ENCODE results near the gene PSEN1.

DNA sequence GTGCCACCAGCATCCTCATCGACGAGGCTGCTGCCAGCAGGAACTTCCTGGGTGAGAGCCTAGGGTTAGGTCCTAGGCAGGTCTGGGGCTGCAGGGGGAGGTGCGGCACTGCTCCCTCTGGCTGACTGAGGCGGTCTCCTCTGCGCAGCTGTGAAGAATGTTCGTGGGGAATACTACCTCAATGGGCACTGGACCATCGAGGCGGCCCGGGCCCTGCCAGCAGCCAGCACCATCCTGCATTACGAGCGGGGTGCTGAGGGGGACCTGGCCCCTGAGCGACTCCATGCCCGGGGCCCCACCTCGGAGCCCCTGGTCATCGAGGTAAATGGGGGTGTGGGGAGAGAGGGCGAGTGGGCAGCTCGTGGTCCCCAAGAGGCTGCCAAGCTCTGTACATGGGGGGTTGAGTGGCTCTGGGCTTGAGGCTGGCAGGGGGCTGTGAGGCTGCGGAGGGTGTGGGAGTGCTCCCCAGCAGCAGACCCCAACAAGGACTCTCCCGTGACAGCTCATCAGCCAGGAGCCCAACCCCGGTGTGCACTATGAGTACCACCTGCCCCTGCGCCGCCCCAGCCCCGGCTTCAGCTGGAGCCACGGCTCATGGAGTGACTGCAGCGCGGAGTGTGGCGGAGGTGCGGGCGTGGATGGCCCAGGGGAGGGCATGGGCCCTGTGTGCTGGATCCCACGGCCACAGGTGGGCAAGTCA is 115.4 kb downstream of the PSEN1 start:
- no peak for TF ChIP-seq EZH2 (IDR thresholded peaks at IDR 0.05; ENCODE audit: low read length, unreplicated experiment)
- TF ChIP-seq, protein P1, sequence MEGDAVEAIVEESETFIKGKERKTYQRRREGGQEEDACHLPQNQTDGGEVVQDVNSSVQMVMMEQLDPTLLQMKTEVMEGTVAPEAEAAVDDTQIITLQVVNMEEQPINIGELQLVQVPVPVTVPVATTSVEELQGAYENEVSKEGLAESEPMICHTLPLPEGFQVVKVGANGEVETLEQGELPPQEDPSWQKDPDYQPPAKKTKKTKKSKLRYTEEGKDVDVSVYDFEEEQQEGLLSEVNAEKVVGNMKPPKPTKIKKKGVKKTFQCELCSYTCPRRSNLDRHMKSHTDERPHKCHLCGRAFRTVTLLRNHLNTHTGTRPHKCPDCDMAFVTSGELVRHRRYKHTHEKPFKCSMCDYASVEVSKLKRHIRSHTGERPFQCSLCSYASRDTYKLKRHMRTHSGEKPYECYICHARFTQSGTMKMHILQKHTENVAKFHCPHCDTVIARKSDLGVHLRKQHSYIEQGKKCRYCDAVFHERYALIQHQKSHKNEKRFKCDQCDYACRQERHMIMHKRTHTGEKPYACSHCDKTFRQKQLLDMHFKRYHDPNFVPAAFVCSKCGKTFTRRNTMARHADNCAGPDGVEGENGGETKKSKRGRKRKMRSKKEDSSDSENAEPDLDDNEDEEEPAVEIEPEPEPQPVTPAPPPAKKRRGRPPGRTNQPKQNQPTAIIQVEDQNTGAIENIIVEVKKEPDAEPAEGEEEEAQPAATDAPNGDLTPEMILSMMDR (conservative IDR thresholded peaks at IDR 0.05; ENCODE audit: low read depth, low read length) = no peak

All from PC-3 (cell line).